GM04504 (cell line): ENCODE data around the gene TAS2R8.
"Not testable (repeated sequence)": the region's sequence is repeated elsewhere in the genome, so short reads cannot be mapped to it uniquely, and the experiment has no call there.

Source experiments
- DNase-seq: peaks from one replicate; pipeline ENCODE4 v3.0.0-alpha.2; 2012; ENCODE audit warnings: low read depth

TAS2R8 gene, protein sequence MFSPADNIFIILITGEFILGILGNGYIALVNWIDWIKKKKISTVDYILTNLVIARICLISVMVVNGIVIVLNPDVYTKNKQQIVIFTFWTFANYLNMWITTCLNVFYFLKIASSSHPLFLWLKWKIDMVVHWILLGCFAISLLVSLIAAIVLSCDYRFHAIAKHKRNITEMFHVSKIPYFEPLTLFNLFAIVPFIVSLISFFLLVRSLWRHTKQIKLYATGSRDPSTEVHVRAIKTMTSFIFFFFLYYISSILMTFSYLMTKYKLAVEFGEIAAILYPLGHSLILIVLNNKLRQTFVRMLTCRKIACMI

GRCh38 chr12:10807186-10807585, at the start of gene TAS2R8:
TAS2R8 (minus strand) TSS chr12:10807286; CDS start chr12:10806980, 306 bp downstream.
- no peak for DNase-seq

DNA sequence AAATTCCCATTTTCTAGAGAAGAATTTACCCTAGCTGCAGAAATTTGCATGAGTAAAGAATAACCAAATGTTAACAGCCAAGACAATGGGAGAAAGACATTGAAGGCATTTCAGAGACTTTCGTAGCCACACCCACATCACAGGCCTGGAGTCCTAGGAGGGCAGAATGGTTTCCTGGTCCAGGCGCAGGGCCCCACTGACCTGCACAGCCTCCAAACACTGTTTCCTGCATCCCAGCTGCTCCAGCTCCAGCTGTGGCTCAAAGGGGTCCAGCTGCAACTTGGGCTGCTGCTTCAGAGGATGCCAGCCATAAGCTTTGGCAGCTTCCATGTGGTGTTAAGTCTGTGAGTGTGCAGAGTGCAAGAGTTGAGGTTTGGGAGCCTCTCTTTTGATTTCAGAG, 48.7 kb upstream of the TAS2R8 start:
- no peak for DNase-seq

DNA sequence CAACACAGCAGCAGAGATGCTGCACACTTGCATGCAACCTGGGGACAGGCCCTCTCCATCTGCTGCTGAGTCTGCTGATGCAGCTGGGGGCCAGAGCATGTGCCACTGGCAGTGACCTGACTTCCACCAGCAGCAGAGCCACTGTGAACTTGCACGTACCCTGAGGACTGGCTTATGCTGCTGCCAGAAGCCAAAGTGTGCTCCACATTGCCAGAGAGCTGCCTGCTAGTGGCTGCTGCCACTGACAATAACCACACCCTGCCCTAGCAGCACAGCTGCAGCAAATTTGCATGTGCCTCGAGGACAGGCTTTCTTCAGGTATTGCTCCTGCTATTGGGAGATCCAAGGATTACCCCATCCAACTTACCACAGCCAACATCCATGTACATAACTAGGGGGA, 46.7 kb upstream of the TAS2R8 start:
- no peak for DNase-seq

GRCh38 chr12:10851243-10851858, 44.3 kb upstream of the TAS2R8 start:
- DNase-seq = no peak

GRCh38 chr12:10849425-10849878, 42.4 kb upstream of the TAS2R8 start, which contains the start of gene PRR4:
PRR4 (minus strand) TSS chr12:10849475; CDS start chr12:10849437, 38 bp downstream.
- DNase-seq = no peak

DNA sequence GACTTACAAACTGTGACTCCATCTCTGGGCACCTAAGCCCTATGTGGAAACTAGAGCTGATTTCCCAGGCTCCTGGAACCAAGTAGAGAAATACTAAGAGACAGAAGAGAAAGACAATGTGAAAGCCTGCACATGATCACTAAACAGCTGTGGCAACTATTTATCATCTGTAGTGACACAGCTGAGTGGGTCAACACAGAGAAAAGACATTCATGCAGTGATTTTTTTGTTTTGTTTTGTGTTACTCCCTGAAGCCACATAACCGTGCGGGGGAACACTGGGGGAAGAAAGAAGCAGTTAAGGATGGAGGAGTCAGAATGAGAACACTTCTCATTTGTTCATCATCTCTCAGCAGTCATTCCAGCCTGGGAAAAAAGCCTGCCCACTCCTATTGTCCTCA, 40.7 kb upstream of the TAS2R8 start:
- no peak for DNase-seq

- no peak for DNase-seq
Observed at GRCh38 chr12:10842862-10843261, 35.8 kb upstream of the TAS2R8 start.

- DNase-seq = no peak
Observed at GRCh38 chr12:10838461-10838860, 31.4 kb upstream of the TAS2R8 start.

DNA sequence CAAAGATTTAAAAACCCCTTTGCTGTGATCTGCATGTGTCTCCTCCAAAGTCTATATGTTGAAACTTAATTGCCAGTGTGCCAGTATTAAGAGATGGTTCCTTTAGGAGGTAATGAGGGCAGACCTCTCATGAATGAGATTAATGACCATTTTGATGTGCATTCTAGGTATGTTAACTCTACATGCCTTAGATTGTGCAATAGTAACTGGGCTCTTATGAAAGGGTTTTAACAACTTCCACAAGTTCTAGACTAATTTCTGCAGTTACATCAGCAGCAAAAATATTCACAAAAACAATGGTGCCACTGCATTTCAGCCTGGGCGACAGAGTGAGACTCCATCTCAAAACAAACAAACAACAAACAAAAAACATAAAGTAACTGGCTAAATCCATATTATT, 22.9 kb upstream of the TAS2R8 start:
- no peak for DNase-seq

GRCh38 chr12:10826258-10826657, 19.2 kb upstream of the TAS2R8 start, which contains the start of gene TAS2R10:
TAS2R10 (minus strand) TSS chr12:10826358; CDS start chr12:10826269, 89 bp downstream.
- DNase-seq = no peak

DNA sequence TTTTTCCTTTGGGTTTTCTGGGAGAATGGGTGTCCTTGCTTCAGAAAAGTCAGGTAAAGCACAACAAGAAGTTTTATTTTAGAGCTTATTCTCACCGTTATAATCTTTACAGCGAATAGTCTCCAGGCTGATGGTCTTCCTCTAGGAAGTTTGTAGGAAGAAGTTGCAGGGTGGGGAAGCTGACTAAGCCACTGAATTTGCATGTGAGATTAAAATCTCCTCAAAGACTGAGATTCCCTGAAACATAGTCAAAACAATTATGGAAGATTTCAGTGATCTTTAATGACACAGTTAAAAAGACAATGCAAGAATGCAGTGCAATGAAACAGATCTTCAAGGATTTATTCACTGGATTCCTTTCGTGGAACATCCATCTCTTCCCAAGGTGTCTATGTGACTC, 17.9 kb upstream of the TAS2R8 start:
- DNase-seq = no peak

DNA sequence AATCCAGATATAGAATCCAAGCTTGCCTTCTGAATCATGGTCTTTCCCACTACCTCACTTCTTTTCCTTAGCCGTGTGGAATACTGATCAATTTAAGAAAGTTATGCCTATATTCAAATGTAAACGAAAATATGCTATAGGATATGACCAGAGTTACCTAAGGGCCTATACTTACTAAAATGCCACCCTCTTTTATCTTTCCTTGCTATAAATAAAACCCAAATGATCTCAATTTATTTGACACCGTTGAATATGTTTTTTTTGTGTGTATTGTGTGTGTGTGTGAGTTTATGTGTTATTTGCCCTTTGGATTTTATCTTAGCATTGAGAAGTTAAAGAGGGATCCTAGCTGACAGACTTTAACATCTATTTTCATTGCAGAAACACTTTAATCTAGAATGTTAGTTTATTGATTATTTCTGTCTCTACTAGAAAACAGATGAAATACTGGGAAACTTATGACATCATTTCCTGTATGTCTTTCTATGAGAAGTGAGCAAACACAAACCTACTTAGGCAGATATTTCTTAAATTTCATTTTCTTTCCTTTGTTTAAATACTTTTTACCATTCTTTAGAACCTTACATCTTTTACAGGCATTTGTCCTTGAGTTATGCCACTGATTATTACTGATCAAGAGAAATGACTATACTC, 4.9 kb upstream of the TAS2R8 start:
- no peak for DNase-seq

DNA sequence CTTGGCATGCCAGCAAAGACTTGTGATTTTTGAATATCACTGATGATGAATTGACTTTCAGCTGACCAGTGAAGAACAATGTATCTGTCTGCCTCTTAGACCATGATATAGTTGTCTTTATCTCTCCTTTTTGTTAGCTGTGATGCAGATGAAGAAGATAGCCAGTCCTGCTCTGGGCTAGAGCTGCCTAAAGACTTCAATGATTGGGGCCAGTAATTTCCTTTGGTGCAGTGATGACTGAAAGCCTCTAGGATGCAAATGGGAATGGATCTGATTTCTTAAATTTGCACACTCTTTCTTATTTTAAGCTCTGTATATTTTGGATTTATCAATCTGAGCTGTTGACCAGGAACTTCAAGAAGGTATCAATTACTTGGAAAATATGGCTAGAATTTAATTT, 3.0 kb upstream of the TAS2R8 start, which contains the start of gene TAS2R9:
Gene TAS2R9, minus strand, starts transcription at position 101 of the 400 bp plus-strand sequence. Its CDS starts 93 bp downstream, at position 8.
- DNase-seq = no peak

GRCh38 chr12:10802587-10802986, 4.5 kb downstream of the TAS2R8 start, which contains the start of gene TAS2R7:
TAS2R7 (minus strand) TSS chr12:10802627; CDS start chr12:10802570, 57 bp downstream.
- DNase-seq = no peak

- no peak for DNase-seq
Observed at GRCh38 chr12:10801741-10802140, 5.3 kb downstream of the TAS2R8 start.

DNA sequence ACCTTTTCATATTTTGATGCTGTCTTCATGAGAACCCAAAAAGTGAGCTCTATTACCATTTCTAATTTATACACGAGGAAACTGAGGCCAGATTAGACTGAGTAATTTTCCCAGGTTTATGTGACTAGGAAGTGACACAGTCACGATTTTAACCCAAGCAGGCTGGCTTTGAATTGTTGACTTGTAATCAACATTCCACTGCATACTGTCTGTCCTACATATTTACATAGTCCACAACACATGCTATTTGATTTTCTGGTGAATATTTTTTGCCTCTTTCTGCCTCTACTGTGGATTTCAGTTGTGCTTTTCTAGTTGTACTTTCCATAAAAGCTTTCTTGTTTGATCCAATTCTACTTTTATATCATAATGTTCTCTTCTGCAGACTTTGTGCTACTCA, 12.9 kb downstream of the TAS2R8 start:
- DNase-seq = no peak

DNA sequence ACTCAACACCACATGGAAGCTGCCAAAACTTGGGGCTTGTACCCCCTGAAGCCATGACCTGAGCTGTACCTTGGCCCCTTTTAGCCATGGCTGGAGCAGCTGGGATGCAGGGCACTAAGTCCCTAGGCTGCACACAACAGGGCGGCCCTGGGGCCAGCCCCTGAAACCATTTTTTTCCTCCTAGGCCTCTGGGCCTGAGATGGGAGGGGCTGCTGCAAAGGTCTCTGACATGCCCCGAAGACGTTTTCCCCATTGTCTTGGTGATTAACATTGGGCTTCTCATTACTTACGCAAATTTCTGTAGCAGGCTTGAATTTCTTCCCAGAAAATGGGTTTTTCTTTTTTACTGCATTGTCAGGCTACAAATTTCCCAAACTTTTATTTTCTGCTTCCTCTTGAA, 15.3 kb downstream of the TAS2R8 start:
- not testable (repeated sequence) for DNase-seq

- no peak for DNase-seq
Observed at GRCh38 chr12:10783252-10783651, 23.8 kb downstream of the TAS2R8 start.

DNA sequence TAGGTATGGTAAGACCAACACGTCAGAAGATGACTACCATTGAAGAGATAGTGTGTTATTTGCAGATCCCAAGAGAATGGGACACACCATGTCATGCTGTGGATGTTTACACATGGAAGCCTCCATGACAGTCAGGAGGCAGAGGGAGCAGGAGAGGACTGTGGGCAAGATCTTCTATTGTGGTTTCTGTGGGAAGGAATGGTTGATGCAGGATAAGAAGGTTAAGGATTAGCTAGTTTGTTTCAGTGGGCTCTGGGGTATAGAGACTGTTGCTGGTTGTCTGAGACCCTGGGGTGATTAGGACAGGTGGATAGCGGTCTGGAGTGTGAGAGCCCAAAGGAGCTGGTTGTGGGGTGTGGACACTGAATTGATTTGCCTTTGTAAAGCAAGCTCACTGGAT, 28.0 kb downstream of the TAS2R8 start:
- DNase-seq = no peak

GRCh38 chr12:10771132-10771733, 35.9 kb downstream of the TAS2R8 start:
- peak; percentile 12 for DNase-seq

DNA sequence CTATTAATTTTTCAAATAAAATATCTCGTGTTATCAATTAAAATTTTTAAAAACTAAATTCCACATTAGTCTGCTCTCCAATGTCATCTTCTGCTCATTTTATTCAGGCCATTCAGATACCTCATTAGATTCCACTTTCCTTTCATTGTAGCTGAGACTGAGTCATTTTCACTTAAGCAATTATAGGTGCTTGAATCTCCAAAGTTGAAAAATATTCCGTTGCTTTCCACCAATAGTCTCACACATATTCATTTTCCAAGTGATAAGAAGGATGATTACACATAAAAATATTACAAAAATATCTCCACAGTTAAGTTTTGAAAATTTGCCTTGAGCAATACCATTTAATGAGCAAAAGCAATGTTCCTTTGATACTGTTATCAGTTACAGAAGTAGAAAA, 47.4 kb downstream of the TAS2R8 start:
- no peak for DNase-seq

DNA sequence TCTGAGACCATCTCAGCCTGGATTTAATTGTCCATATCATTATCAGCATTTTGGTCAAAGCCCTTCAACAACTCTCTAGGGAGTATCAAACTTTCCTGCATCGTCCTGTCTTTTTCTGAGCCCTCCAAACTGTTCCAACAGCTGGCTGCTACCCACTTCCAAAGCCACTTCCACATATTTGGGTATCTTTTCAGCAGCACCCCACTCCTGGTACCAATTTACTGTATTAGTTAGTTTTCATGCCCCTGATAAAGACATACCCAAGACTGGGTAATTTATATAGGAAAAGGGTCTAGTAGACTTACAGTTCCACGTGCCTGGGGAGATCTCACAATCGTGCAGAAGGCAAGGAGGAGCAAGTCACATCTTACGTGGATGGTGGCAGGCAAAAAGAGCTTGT, 50.9 kb downstream of the TAS2R8 start:
- DNase-seq = no peak
